Thymus (tissue), 11 donors: Measurements from ENCODE around the gene ZNF543. TPM values are rescaled to one million over a fixed set of nuclear protein-coding genes. Genes with fewer than 3 reads are reported as not detected.

Experiments
- DNase-seq, 9 donors: peaks; one replicate each; pipeline ENCODE4 v3.0.0-alpha.2; 2013; ENCODE audit warnings: low spot score in 9 of 9, low read depth in 6 of 9, missing footprints in 1 of 9
- H3K27ac ChIP-seq, 2 donors: one replicate each; pipeline ENCODE4 v1.5.1; 2013; ENCODE audit warnings: control low read depth in 1 of 2, low read depth in 1 of 2, low read length in 1 of 2, mild to moderate bottlenecking in 1 of 2, moderate library complexity in 1 of 2
- H3K27me3 ChIP-seq, 2 donors: one replicate each; pipeline ENCODE4 v1.5.1; 2013; ENCODE audit warnings: low read length in 1 of 2; ENCODE audit not compliant: control insufficient read depth in 2 of 2, insufficient read depth in 1 of 2
- H3K36me3 ChIP-seq, 2 donors: one replicate each; pipeline ENCODE4 v1.5.1; 2013; ENCODE audit warnings: low read length in 1 of 2, mild to moderate bottlenecking in 1 of 2, moderate library complexity in 1 of 2; ENCODE audit not compliant: control insufficient read depth in 2 of 2, insufficient read depth in 2 of 2
- H3K4me1 ChIP-seq, 2 donors: one replicate each; pipeline ENCODE4 v1.5.1; 2013; ENCODE audit warnings: low read length in 2 of 2; ENCODE audit not compliant: control insufficient read depth in 2 of 2, insufficient read depth in 2 of 2
- H3K4me3 ChIP-seq, 2 donors: one replicate each; pipeline ENCODE4 v1.5.1; 2013; ENCODE audit warnings: low read length in 2 of 2, control low read depth in 1 of 2, mild to moderate bottlenecking in 1 of 2
- H3K9me3 ChIP-seq, 2 donors: one replicate each; pipeline ENCODE4 v1.5.1; 2013; ENCODE audit warnings: low read length in 1 of 2, mild to moderate bottlenecking in 1 of 2; ENCODE audit not compliant: control insufficient read depth in 2 of 2, insufficient read depth in 1 of 2
- WGBS: extraction: QIAGEN DNeasy Blood & Tissue Kit; methylation state at CpG from one replicate; pipeline ENCODE4 v1.1.7; 2013; 5-methylcytosine and 5-hydroxymethylcytosine counted together
- polyA plus RNA-seq: library from polyadenylated mRNA; stranded (reverse); fragments of 200-250 nt; gene quantifications from one replicate; pipeline ENCODE4 v1.2.3, GENCODE V29; 2013
- total RNA-seq: library from RNA; stranded (reverse); fragments of 120-200 nt; gene quantifications from one replicate; pipeline ENCODE4 v1.2.4, GENCODE V29; 2013
- donor health status: healthy.

Gene ZNF543
- total and polyA plus RNA-seq, 2 donors: 3.9 to 10.3 TPM

DNA sequence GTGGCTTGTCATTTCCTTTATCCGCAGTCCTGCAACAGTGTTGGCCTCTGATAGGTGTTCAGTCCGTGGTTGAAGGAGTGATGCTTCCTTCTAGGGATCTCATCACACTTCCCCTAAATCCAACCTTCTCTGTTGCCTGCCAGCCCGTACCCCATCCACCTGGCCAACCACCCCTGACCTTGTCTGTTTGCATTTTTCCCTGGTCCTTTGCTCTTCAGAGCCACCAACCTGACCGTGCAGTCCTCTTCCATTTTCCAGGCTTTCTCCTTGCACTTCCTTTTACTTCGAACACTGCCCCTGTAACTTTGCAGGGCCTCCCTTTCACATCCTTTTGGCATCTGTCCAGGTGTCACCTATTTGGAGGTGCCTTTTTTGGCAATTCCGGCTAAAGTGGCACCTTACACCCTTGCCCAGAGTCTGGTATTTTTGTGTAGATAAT is 39.3 kb upstream of the ZNF543 start:
- peak overlapping the region; percentile 76 to 92 for H3K4me3 ChIP-seq
- DNase-seq: peak in 1 of 9 donors; percentile 18
- H3K4me1 ChIP-seq: peaks cover 15 to 18% of the 10 kb centered on the region in 2 donors
- 4% methylated on average over 6 of the region's 6 CpGs for WGBS
- no peaks in the 10 kb centered on the region for H3K27me3 ChIP-seq
- H3K9me3 ChIP-seq: no peaks in the 10 kb centered on the region
- H3K27ac ChIP-seq: peak overlapping the region; percentile 99
- H3K36me3 ChIP-seq: peaks cover 19 to 33% of the 10 kb centered on the region in 2 donors

DNA sequence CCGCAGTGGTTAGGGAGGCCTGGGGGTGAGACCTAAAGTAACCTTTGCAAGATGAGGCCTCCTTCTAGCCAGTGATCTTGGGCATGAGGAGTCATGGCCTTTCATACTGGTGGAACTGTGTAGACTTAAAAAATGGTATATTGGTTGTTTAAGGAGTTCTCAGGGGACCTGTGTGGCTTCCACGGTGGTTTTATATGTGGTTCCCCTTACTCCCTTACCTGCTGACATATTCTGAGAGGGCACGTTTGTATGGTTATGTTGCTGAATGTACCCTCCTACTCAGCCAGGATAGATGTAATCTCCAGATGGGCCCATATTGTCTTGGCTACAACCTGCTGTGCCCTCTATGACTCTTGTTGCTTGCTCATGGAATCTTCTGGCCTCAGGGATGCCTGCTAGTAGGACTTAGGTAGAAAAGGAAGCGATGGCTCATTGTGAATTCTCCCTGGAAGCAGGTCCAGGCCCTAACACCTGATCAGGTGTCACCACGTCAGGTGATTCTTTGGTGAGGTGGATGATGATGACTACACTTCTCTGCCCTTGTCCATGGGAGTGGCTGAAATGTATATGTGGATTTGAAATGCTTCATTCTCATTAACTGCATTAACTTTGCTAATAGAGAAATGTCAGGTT is 38.1 kb upstream of the ZNF543 start:
- no peaks in the 10 kb centered on the region for H3K27me3 ChIP-seq
- no peaks in the 10 kb centered on the region for H3K9me3 ChIP-seq
- H3K36me3 ChIP-seq: peaks cover 28 to 44% of the 10 kb centered on the region in 2 donors
- no peak overlapping the region for H3K4me3 ChIP-seq
- DNase-seq: no peak
- peaks cover 15 to 18% of the 10 kb centered on the region in 2 donors for H3K4me1 ChIP-seq
- H3K27ac ChIP-seq: peak overlapping the region in 1 of 2 donors; percentile 18
- WGBS: 89% methylated on average over 5 of the region's 5 CpGs

DNA sequence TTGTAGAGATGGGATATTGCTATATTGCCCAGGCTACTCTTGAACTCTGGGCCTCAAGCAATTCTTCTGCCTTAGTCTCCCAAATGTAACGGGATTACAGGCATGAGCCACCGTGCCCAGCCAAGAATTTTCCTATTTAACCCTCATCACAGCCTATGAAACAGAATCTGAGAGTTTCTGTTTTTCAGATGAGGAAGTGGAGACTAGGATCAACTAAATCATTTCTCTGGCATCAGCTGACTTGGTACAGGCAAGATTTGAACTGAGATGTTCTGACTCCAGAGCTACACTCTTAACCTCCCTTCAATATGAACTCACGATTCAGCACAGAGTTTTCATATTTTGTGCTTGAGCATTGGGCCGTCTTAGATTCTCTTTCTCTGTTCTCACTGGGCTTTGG is 31.9 kb upstream of the ZNF543 start:
- Histone ChIP-seq H3K36me3 (peaks cover 82 to 85% of the 10 kb centered on the region in 2 donors), H3K4me1 (no peaks in the 10 kb centered on the region), H3K9me3 (peaks cover 0 to 8% of the 10 kb centered on the region in 2 donors), H3K4me3 (no peak overlapping the region), H3K27ac (no peak overlapping the region), H3K27me3 (no peaks in the 10 kb centered on the region)
- no peak for DNase-seq
- 98% methylated on average over 4 of the region's 4 CpGs for WGBS

DNA sequence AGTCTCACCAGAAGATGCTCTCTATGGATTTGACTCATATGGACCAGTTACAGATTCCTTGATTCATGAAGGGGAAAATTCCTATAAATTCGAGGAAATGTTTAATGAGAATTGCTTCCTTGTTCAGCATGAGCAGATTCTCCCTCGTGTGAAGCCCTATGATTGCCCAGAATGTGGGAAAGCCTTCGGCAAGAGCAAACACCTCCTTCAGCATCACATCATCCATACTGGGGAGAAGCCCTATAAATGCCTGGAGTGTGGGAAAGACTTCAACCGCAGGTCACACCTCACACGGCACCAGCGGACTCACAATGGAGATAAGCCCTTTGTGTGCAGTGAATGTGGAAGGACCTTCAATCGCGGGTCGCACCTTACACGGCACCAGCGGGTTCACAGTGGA is 29.3 kb upstream of the ZNF543 start:
- Histone ChIP-seq H3K36me3 (peaks cover 62 to 71% of the 10 kb centered on the region in 2 donors), H3K9me3 (peaks cover 0 to 8% of the 10 kb centered on the region in 2 donors), H3K27me3 (no peaks in the 10 kb centered on the region), H3K4me1 (no peaks in the 10 kb centered on the region), H3K4me3 (no peak overlapping the region), H3K27ac (no peak overlapping the region)
- 97% methylated on average over 11 of the region's 11 CpGs for WGBS
- no peak for DNase-seq

DNA sequence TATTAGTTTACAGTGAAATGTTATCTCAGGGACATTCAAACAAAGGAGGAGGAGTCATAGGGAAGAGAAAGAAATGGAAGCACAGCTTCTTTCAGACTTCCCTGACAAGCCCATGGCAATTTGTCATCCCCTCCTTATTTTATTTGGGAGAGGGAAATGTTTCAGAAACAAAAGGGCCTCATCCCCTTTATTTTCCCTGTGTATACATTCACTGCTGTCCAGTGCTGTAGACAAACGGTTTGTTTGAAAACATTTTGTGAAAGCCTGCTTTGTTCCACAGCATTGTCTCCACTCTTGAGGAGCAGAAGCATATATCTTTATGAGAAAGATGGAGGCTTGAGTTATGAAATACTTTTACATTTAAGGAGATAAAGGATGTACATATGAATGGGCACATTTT is 27.7 kb upstream of the ZNF543 start:
- Histone ChIP-seq H3K9me3 (peaks cover 0 to 8% of the 10 kb centered on the region in 2 donors), H3K4me3 (no peak overlapping the region), H3K27ac (no peak overlapping the region), H3K27me3 (no peaks in the 10 kb centered on the region), H3K36me3 (peaks cover 47 to 59% of the 10 kb centered on the region in 2 donors), H3K4me1 (no peaks in the 10 kb centered on the region)
- 98% methylated on average over 1 of the region's 1 CpG for WGBS
- no peak for DNase-seq

- Histone ChIP-seq H3K27ac (no peak overlapping the region), H3K27me3 (no peaks in the 10 kb centered on the region), H3K36me3 (peaks cover 37 to 51% of the 10 kb centered on the region in 2 donors), H3K4me1 (no peaks in the 10 kb centered on the region), H3K9me3 (peaks cover 0 to 8% of the 10 kb centered on the region in 2 donors), H3K4me3 (no peak overlapping the region)
- DNase-seq: no peak
- 98% methylated on average over 1 of the region's 1 CpG for WGBS
These were observed 26.6 kb upstream of the ZNF543 start for GRCh38 chr19:57293719-57294118.

DNA sequence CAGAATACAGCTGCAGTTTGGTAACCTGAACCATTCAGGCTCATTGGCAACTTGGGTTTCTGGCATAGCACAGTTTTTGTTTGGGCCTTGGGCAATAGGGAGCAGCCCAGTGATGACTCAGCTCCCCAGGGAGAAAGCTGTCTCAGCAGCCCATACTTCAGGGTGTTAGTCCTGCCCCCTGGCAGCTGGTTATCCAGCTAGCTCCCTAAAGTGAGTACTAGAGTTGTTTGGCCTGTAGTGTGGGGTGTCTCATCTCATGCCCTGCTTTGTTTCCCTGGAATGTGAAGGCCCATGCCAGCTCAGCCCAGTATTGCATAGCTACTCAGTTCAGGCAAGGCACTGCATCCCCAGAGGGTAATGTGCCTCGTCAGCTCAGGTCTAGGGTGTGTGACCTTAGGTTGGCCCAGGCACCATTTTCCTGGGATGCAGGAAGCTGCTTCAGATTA is 18.2 kb upstream of the ZNF543 start:
- no peaks in the 10 kb centered on the region for H3K27me3 ChIP-seq
- peaks cover 0 to 11% of the 10 kb centered on the region in 2 donors for H3K36me3 ChIP-seq
- WGBS: 98% methylated on average over 1 of the region's 1 CpG
- no peaks in the 10 kb centered on the region for H3K4me1 ChIP-seq
- no peaks in the 10 kb centered on the region for H3K9me3 ChIP-seq
- no peak for DNase-seq
- no peak overlapping the region for H3K4me3 ChIP-seq
- H3K27ac ChIP-seq: no peak overlapping the region

- peaks cover 0 to 11% of the 10 kb centered on the region in 2 donors for H3K36me3 ChIP-seq
- H3K4me1 ChIP-seq: no peaks in the 10 kb centered on the region
- H3K27me3 ChIP-seq: no peaks in the 10 kb centered on the region
- no peaks in the 10 kb centered on the region for H3K9me3 ChIP-seq
- 98% methylated on average over 7 of the region's 7 CpGs for WGBS
- DNase-seq: no peak
- no peak overlapping the region for H3K27ac ChIP-seq
- H3K4me3 ChIP-seq: no peak overlapping the region
These were observed 17.4 kb upstream of the ZNF543 start for GRCh38 chr19:57302727-57303401.

- no peak overlapping the region for H3K4me3 ChIP-seq
- H3K36me3 ChIP-seq: peaks cover 0 to 6% of the 10 kb centered on the region in 2 donors
- no peak overlapping the region for H3K27ac ChIP-seq
- no peaks in the 10 kb centered on the region for H3K9me3 ChIP-seq
- DNase-seq: no peak
- 71% methylated on average over 1 of the region's 1 CpG for WGBS
- no peaks in the 10 kb centered on the region for H3K27me3 ChIP-seq
- no peaks in the 10 kb centered on the region for H3K4me1 ChIP-seq
These were observed 15.2 kb upstream of the ZNF543 start for GRCh38 chr19:57305056-57305455.
